NCI-H82 (cell line): Measurements from ENCODE around the gene SLC30A1.

Experiments
- DNase-seq: peaks from one replicate; lab custom pipeline; 2025; lab: John Stamatoyannopoulos, UW

SLC30A1 gene

GRCh38 chr1:211607754-211608473 lies 29.0 kb upstream of the SLC30A1 start:
- no peak for DNase-seq

- no peak for DNase-seq
These were observed 28.2 kb upstream of the SLC30A1 start for GRCh38 chr1:211606914-211607753.

- no peak for DNase-seq
These were observed 27.5 kb upstream of the SLC30A1 start for GRCh38 chr1:211606332-211606913.

GRCh38 chr1:211605603-211606331 lies 26.8 kb upstream of the SLC30A1 start:
- DNase-seq = no peak

- DNase-seq = no peak
These were observed 26.1 kb upstream of the SLC30A1 start for GRCh38 chr1:211605034-211605433.

- DNase-seq = peak; percentile 60
These were observed 25.6 kb upstream of the SLC30A1 start for GRCh38 chr1:211604548-211604947.

GRCh38 chr1:211603713-211604112 lies 24.8 kb upstream of the SLC30A1 start:
- no peak for DNase-seq

GRCh38 chr1:211603191-211603701 lies 24.3 kb upstream of the SLC30A1 start:
- peak; percentile 37 for DNase-seq

GRCh38 chr1:211601982-211602670 lies 23.2 kb upstream of the SLC30A1 start:
- peak; percentile 79 for DNase-seq

- DNase-seq = no peak
These were observed 22.2 kb upstream of the SLC30A1 start for GRCh38 chr1:211601159-211601558.

GRCh38 chr1:211599250-211599649 lies 20.3 kb upstream of the SLC30A1 start:
- DNase-seq = no peak

- DNase-seq = no peak
These were observed 19.6 kb upstream of the SLC30A1 start for GRCh38 chr1:211598514-211598913.

- DNase-seq = no peak
These were observed 17.6 kb upstream of the SLC30A1 start for GRCh38 chr1:211596418-211597181.

GRCh38 chr1:211595419-211595818 lies 16.5 kb upstream of the SLC30A1 start:
- DNase-seq = no peak

GRCh38 chr1:211591980-211592493 lies 13.1 kb upstream of the SLC30A1 start:
- peak; percentile 57 for DNase-seq

- DNase-seq = no peak
These were observed 11.1 kb upstream of the SLC30A1 start for GRCh38 chr1:211589782-211590721.

- DNase-seq = no peak
These were observed 9.8 kb upstream of the SLC30A1 start for GRCh38 chr1:211588711-211589110.

GRCh38 chr1:211587123-211587522 lies 8.2 kb upstream of the SLC30A1 start:
- DNase-seq = no peak

- DNase-seq = no peak
These were observed 7.6 kb upstream of the SLC30A1 start for GRCh38 chr1:211586538-211586937.
